HepG2 (cell line): ENCODE data around the gene TTC24. TPM values are rescaled to one million over a fixed set of nuclear protein-coding genes. Genes with fewer than 3 reads are reported as not detected.

Source experiments
- CC2D1A ChIP-seq: sonication (generic); formaldehyde crosslinking; IDR thresholded peaks from 2 replicates; pipeline ENCODE4 v1.8.1; 2023; ENCODE audit warnings: mild to moderate bottlenecking, missing genetic modification reagents
- CTCF ChIP-seq: sonication (generic); formaldehyde crosslinking; IDR thresholded peaks from 2 replicates; pipeline ENCODE4 v1.5.0; 2020; ENCODE audit warnings: mild to moderate bottlenecking, missing genetic modification reagents, moderate library complexity
- LCORL ChIP-seq, 2 experiments: fragments of 450-650 bp in 1 of 2; sonication (generic) in 1 of 2; formaldehyde crosslinking in 1 of 2; IDR thresholded peaks; 2 replicates each; pipeline versions ENCODE4 v1.5.0 to v1.6.1; 2017 to 2020; ENCODE audit warnings: antibody characterized with exemption in 1 of 2, missing genetic modification reagents in 1 of 2
- PHF21A ChIP-seq: sonication (generic); formaldehyde crosslinking; IDR thresholded peaks from 2 replicates; pipeline ENCODE4 v1.5.0; 2020; ENCODE audit warnings: mild to moderate bottlenecking, missing genetic modification reagents
- POLR2AphosphoS2 ChIP-seq: IDR thresholded peaks from 2 replicates; pipeline ENCODE4 v1.6.1; 2011; ENCODE audit warnings: low read depth, low read length, improper control_type of control experiment
- RAD21 ChIP-seq: fragments of 450-650 bp; formaldehyde crosslinking; IDR thresholded peaks from 2 replicates; pipeline ENCODE4 v1.5.0; 2020; ENCODE audit warnings: mild to moderate bottlenecking
- RFX3 ChIP-seq: IDR thresholded peaks from 2 replicates; pipeline ENCODE4 v1.6.1; 2016; ENCODE audit warnings: missing biosample characterization, missing genetic modification reagents
- UBTF ChIP-seq: sonication (generic); formaldehyde crosslinking; IDR thresholded peaks from 2 replicates; pipeline ENCODE4 v1.4.0; 2020; ENCODE audit warnings: mild to moderate bottlenecking, missing genetic modification reagents
- ZBTB7B ChIP-seq: sonication (generic); formaldehyde crosslinking; IDR thresholded peaks from 2 replicates; pipeline ENCODE4 v1.4.0; 2020; ENCODE audit warnings: missing genetic modification reagents
- ZBTB8A ChIP-seq: sonication (generic); formaldehyde crosslinking; IDR thresholded peaks from 2 replicates; pipeline ENCODE4 v1.4.0; 2020; ENCODE audit warnings: mild to moderate bottlenecking, low read depth, missing genetic modification reagents, borderline replicate concordance
- ZNF337 ChIP-seq: sonication (generic); formaldehyde crosslinking; IDR thresholded peaks from 2 replicates; pipeline ENCODE4 v1.5.1; 2020; ENCODE audit warnings: missing genetic modification reagents, low read depth, mild to moderate bottlenecking, borderline replicate concordance
- ZNF441 ChIP-seq: sonication (generic); formaldehyde crosslinking; IDR thresholded peaks from 2 replicates; pipeline ENCODE4 v1.7.0; 2021; ENCODE audit warnings: missing genetic modification reagents, borderline replicate concordance
- ZNF446 ChIP-seq: sonication (generic); formaldehyde crosslinking; IDR thresholded peaks from 2 replicates; pipeline ENCODE4 v1.5.0; 2020; ENCODE audit warnings: mild to moderate bottlenecking, missing genetic modification reagents
- ZNF737 ChIP-seq: sonication (generic); formaldehyde crosslinking; IDR thresholded peaks from 2 replicates; pipeline ENCODE4 v1.5.0; 2020; ENCODE audit warnings: missing genetic modification reagents, mild to moderate bottlenecking, borderline replicate concordance
- polyA plus RNA-seq, 8 experiments: library from polyadenylated mRNA; depleted of rRNA in 3 of 8; stranded (reverse) in 7 of 8; unstranded in 1 of 8; fragments of >200 nt; fragmentation: Illumina TruSeq in 4 of 8; extraction: Trizol in 4 of 8; gene quantifications; 2 replicates each; pipeline versions ENCODE4 v1.2.1 to v1.2.3, GENCODE V29; 2011 to 2016; ENCODE audit warnings: low read depth in 4 of 8, missing spikeins in 1 of 8, mixed read lengths in 1 of 8; ENCODE audit not compliant: insufficient read depth in 1 of 8
- total RNA-seq, 5 experiments: library from RNA; depleted of rRNA; stranded (reverse); fragments of >200 nt; fragmentation: Illumina TruSeq; extraction: Trizol; gene quantifications; 2 replicates each; pipeline ENCODE4 v1.2.3, GENCODE V29; 2016; ENCODE audit warnings: low read depth in 1 of 5
- TF ChIP-seq, protein P1 (sequence below): sonication (generic); formaldehyde crosslinking; IDR thresholded peaks from 2 replicates; pipeline ENCODE4 v1.4.0; 2020; ENCODE audit warnings: missing genetic modification reagents, mild to moderate bottlenecking, borderline replicate concordance
- TF ChIP-seq, protein P2 (sequence below): sonication (generic); formaldehyde crosslinking; IDR thresholded peaks from 2 replicates; pipeline ENCODE4 v1.8.0; 2022; ENCODE audit warnings: mild to moderate bottlenecking, missing genetic modification reagents, moderate library complexity
- TF ChIP-seq, protein P3 (sequence below): sonication (generic); formaldehyde crosslinking; IDR thresholded peaks from 2 replicates; pipeline ENCODE4 v1.4.0; 2020; ENCODE audit warnings: mild to moderate bottlenecking, missing genetic modification reagents

Gene TTC24
- total and polyA plus RNA-seq, 2 of the 13 experiments (the other 11 are each of a cell fraction or from before 2014, with no cell fraction given): 0.13 to 0.18 TPM

GRCh38 chr1:156625436-156626078 lies 46.0 kb downstream of the TTC24 start (continued):
- TF ChIP-seq, protein P1, sequence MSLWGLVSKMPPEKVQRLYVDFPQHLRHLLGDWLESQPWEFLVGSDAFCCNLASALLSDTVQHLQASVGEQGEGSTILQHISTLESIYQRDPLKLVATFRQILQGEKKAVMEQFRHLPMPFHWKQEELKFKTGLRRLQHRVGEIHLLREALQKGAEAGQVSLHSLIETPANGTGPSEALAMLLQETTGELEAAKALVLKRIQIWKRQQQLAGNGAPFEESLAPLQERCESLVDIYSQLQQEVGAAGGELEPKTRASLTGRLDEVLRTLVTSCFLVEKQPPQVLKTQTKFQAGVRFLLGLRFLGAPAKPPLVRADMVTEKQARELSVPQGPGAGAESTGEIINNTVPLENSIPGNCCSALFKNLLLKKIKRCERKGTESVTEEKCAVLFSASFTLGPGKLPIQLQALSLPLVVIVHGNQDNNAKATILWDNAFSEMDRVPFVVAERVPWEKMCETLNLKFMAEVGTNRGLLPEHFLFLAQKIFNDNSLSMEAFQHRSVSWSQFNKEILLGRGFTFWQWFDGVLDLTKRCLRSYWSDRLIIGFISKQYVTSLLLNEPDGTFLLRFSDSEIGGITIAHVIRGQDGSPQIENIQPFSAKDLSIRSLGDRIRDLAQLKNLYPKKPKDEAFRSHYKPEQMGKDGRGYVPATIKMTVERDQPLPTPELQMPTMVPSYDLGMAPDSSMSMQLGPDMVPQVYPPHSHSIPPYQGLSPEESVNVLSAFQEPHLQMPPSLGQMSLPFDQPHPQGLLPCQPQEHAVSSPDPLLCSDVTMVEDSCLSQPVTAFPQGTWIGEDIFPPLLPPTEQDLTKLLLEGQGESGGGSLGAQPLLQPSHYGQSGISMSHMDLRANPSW (CRISPR knock-in tag): no peak
- TF ChIP-seq ZNF737 (CRISPR knock-in tag) (0 out of 2 replicates have a peak, but pooled peaks have one; percentile 24), ZNF446 (CRISPR knock-in tag) (no peak), PHF21A (CRISPR knock-in tag) (0 out of 2 replicates have a peak, but pooled peaks have one; percentile 34), POLR2AphosphoS2 (no peak), ZBTB8A (CRISPR knock-in tag) (no peak), CTCF (CRISPR knock-in tag) (peak; percentile 79), ZBTB7B (CRISPR knock-in tag) (0 out of 2 replicates have a peak, but pooled peaks have one; percentile 26), LCORL (IDR thresholded peaks at IDR 0.05) (no peak), LCORL (CRISPR knock-in tag; IDR thresholded peaks at IDR 0.05) (no peak), RAD21 (CRISPR knock-in tag) (peak; percentile 48; the same call in 1 of the 2 replicates), ZNF337 (CRISPR knock-in tag) (no peak), CC2D1A (CRISPR knock-in tag) (no peak), RFX3 (no peak), UBTF (CRISPR knock-in tag) (0 out of 2 replicates have a peak, but pooled peaks have one; percentile 9), ZNF441 (CRISPR knock-in tag) (0 out of 2 replicates have a peak, but pooled peaks have one; percentile 41)
- TF ChIP-seq, protein P2, sequence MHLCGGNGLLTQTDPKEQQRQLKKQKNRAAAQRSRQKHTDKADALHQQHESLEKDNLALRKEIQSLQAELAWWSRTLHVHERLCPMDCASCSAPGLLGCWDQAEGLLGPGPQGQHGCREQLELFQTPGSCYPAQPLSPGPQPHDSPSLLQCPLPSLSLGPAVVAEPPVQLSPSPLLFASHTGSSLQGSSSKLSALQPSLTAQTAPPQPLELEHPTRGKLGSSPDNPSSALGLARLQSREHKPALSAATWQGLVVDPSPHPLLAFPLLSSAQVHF (CRISPR knock-in tag): no peak
- TF ChIP-seq, protein P3, sequence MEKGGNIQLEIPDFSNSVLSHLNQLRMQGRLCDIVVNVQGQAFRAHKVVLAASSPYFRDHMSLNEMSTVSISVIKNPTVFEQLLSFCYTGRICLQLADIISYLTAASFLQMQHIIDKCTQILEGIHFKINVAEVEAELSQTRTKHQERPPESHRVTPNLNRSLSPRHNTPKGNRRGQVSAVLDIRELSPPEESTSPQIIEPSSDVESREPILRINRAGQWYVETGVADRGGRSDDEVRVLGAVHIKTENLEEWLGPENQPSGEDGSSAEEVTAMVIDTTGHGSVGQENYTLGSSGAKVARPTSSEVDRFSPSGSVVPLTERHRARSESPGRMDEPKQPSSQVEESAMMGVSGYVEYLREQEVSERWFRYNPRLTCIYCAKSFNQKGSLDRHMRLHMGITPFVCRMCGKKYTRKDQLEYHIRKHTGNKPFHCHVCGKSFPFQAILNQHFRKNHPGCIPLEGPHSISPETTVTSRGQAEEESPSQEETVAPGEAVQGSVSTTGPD (CRISPR knock-in tag): no peak
